GM21723 (cell line): ENCODE measurements around the gene DNAJC5.

ENCODE experiments used
- ATAC-seq: cut with Tn5 transposase; IDR thresholded peaks from one replicate; pipeline ENCODE4 v1.9.1; 2021; ENCODE audit warnings: mild to moderate bottlenecking, moderate library complexity; ENCODE audit not compliant: unreplicated experiment

DNAJC5 gene

GRCh38 chr20:63883201-63883593 lies 11.7 kb upstream of the DNAJC5 start:
- no peak for ATAC-seq

GRCh38 chr20:63884506-63885263 lies 10.2 kb upstream of the DNAJC5 start:
- no peak for ATAC-seq

GRCh38 chr20:63885264-63886053 lies 9.5 kb upstream of the DNAJC5 start:
- no peak for ATAC-seq

- ATAC-seq: no peak
These were observed 8.9 kb upstream of the DNAJC5 start for GRCh38 chr20:63886054-63886419.

GRCh38 chr20:63886921-63887320 lies 8.0 kb upstream of the DNAJC5 start:
- ATAC-seq: no peak

GRCh38 chr20:63889241-63890200 lies 5.4 kb upstream of the DNAJC5 start:
- ATAC-seq: no peak

GRCh38 chr20:63890201-63890576 lies 4.7 kb upstream of the DNAJC5 start:
- ATAC-seq: no peak

GRCh38 chr20:63890616-63891015 lies 4.3 kb upstream of the DNAJC5 start:
- no peak for ATAC-seq

- ATAC-seq: no peak
These were observed 3.6 kb upstream of the DNAJC5 start for GRCh38 chr20:63891061-63892002.

- no peak for ATAC-seq
These were observed 2.5 kb upstream of the DNAJC5 start for GRCh38 chr20:63892402-63892801.

- no peak for ATAC-seq
These were observed 948 bp upstream of the DNAJC5 start for GRCh38 chr20:63893999-63894357.

- ATAC-seq: no peak
These were observed 451 bp downstream of the DNAJC5 start for GRCh38 chr20:63895202-63895951.

- no peak for ATAC-seq
These were observed 982 bp downstream of the DNAJC5 start for GRCh38 chr20:63895952-63896263.

- ATAC-seq: peak; percentile 45
These were observed 1.6 kb downstream of the DNAJC5 start for GRCh38 chr20:63896264-63897105.

- no peak for ATAC-seq
These were observed 3.1 kb downstream of the DNAJC5 start for GRCh38 chr20:63897978-63898561.

- ATAC-seq: no peak
These were observed 4.1 kb downstream of the DNAJC5 start for GRCh38 chr20:63898882-63899558.

- no peak for ATAC-seq
These were observed 5.5 kb downstream of the DNAJC5 start for GRCh38 chr20:63900413-63900812.
